ENCODE measurements around the gene MYOCD. TPM values are rescaled to one million over a fixed set of nuclear protein-coding genes. Genes with fewer than 3 reads are reported as not detected.

The MYOCD gene
- total RNA-seq, 1 experiment from 2014 or later = 0.08 TPM

GRCh38 chr17:12709063-12709462 lies 43.4 kb downstream of the MYOCD start:
- Histone ChIP-seq H3K36me3 (no peaks in the 10 kb centered on the region), H3K27ac (no peak overlapping the region), H3K9me3 (replicated peaks) (no peaks in the 10 kb centered on the region; the same call in 1 of the 2 replicates), H3K4me1 (no peaks in the 10 kb centered on the region), H3K4me3 (no peak overlapping the region), H3K27me3 (peaks cover 18% of the 10 kb centered on the region)
- DNase-seq = no peak

- H3K4me1 ChIP-seq = no peaks in the 10 kb centered on the region
- H3K4me3 ChIP-seq = no peak overlapping the region
- no peak for DNase-seq
- H3K27ac ChIP-seq = no peak overlapping the region
- H3K27me3 ChIP-seq = peaks cover 10% of the 10 kb centered on the region
- no peaks in the 10 kb centered on the region for H3K36me3 ChIP-seq
- no peaks in the 10 kb centered on the region; the same call in 1 of the 2 replicates for H3K9me3 ChIP-seq (replicated peaks)
Observed at GRCh38 chr17:12712415-12712814, 46.7 kb downstream of the MYOCD start.

- no peaks in the 10 kb centered on the region for H3K36me3 ChIP-seq
- DNase-seq = no peak
Observed at GRCh38 chr17:12712941-12713340, 47.3 kb downstream of the MYOCD start.

GRCh38 chr17:12719948-12720347 lies 54.3 kb downstream of the MYOCD start:
- no peak overlapping the region for H3K27ac ChIP-seq
- no peaks in the 10 kb centered on the region for H3K36me3 ChIP-seq
- no peaks in the 10 kb centered on the region for H3K9me3 ChIP-seq (replicated peaks)
- peaks cover 13% of the 10 kb centered on the region; the same call in 1 of the 2 replicates for H3K27me3 ChIP-seq
- no peak for DNase-seq
- H3K4me1 ChIP-seq = no peaks in the 10 kb centered on the region
- H3K4me3 ChIP-seq = no peak overlapping the region

More at GRCh38 chr17:12712941-12713340, 47.3 kb downstream of the MYOCD start:
- Histone ChIP-seq H3K27me3 (peaks cover 14% of the 10 kb centered on the region), H3K4me1 (no peaks in the 10 kb centered on the region), H3K27ac (no peak overlapping the region), H3K9me3 (replicated peaks) (no peaks in the 10 kb centered on the region; the same call in 1 of the 2 replicates), H3K4me3 (no peak overlapping the region)

GRCh38 chr17:12721581-12721980 lies 55.9 kb downstream of the MYOCD start:
- Histone ChIP-seq H3K4me1 (no peaks in the 10 kb centered on the region), H3K4me3 (no peak overlapping the region), H3K27ac (no peak overlapping the region), H3K9me3 (replicated peaks) (no peaks in the 10 kb centered on the region), H3K36me3 (no peaks in the 10 kb centered on the region), H3K27me3 (peaks cover 11% of the 10 kb centered on the region; the same call in 1 of the 2 replicates)
- DNase-seq = no peak

GRCh38 chr17:12722282-12722681 lies 56.6 kb downstream of the MYOCD start:
- no peak overlapping the region for H3K27ac ChIP-seq
- no peak for DNase-seq
- H3K27me3 ChIP-seq = peaks cover 11% of the 10 kb centered on the region; the same call in 1 of the 2 replicates
- H3K9me3 ChIP-seq (replicated peaks) = no peaks in the 10 kb centered on the region
- H3K36me3 ChIP-seq = no peaks in the 10 kb centered on the region
- no peak overlapping the region for H3K4me3 ChIP-seq
- H3K4me1 ChIP-seq = no peaks in the 10 kb centered on the region

- H3K36me3 ChIP-seq = no peaks in the 10 kb centered on the region
- H3K27ac ChIP-seq = no peak overlapping the region
- no peak overlapping the region for H3K4me3 ChIP-seq
- H3K9me3 ChIP-seq (replicated peaks) = no peaks in the 10 kb centered on the region
- no peak for DNase-seq
- no peaks in the 10 kb centered on the region for H3K4me1 ChIP-seq
- peaks cover 20% of the 10 kb centered on the region; the same call in 1 of the 2 replicates for H3K27me3 ChIP-seq
Observed at GRCh38 chr17:12726131-12726530, 60.4 kb downstream of the MYOCD start.

GRCh38 chr17:12727076-12727760 lies 61.5 kb downstream of the MYOCD start:
- Histone ChIP-seq H3K9me3 (replicated peaks) (no peaks in the 10 kb centered on the region), H3K4me3 (no peak overlapping the region), H3K4me1 (no peaks in the 10 kb centered on the region), H3K27me3 (peaks cover 20% of the 10 kb centered on the region; the same call in 1 of the 2 replicates), H3K27ac (no peak overlapping the region), H3K36me3 (no peaks in the 10 kb centered on the region)
- DNase-seq = no peak

GRCh38 chr17:12727881-12728280 lies 62.2 kb downstream of the MYOCD start:
- Histone ChIP-seq H3K27ac (no peak overlapping the region), H3K27me3 (peaks cover 20% of the 10 kb centered on the region; the same call in 1 of the 2 replicates), H3K36me3 (no peaks in the 10 kb centered on the region), H3K4me3 (no peak overlapping the region), H3K4me1 (no peaks in the 10 kb centered on the region), H3K9me3 (replicated peaks) (no peaks in the 10 kb centered on the region)
- no peak for DNase-seq

GRCh38 chr17:12729086-12729485 lies 63.4 kb downstream of the MYOCD start:
- no peak for DNase-seq
- Histone ChIP-seq H3K9me3 (replicated peaks) (no peaks in the 10 kb centered on the region), H3K4me1 (no peaks in the 10 kb centered on the region), H3K36me3 (no peaks in the 10 kb centered on the region), H3K4me3 (no peak overlapping the region), H3K27ac (no peak overlapping the region), H3K27me3 (peaks cover 23% of the 10 kb centered on the region; the same call in 1 of the 2 replicates)

- Histone ChIP-seq H3K4me1 (no peaks in the 10 kb centered on the region), H3K4me3 (no peak overlapping the region), H3K27me3 (peaks cover 19% of the 10 kb centered on the region), H3K9me3 (replicated peaks) (no peaks in the 10 kb centered on the region), H3K27ac (no peak overlapping the region), H3K36me3 (no peaks in the 10 kb centered on the region)
- no peak for DNase-seq
Observed at GRCh38 chr17:12730421-12730820, 64.7 kb downstream of the MYOCD start.

GRCh38 chr17:12730931-12731521 lies 65.3 kb downstream of the MYOCD start:
- Histone ChIP-seq H3K36me3 (no peaks in the 10 kb centered on the region), H3K4me3 (no peak overlapping the region), H3K9me3 (replicated peaks) (no peaks in the 10 kb centered on the region), H3K4me1 (no peaks in the 10 kb centered on the region), H3K27me3 (peaks cover 25% of the 10 kb centered on the region), H3K27ac (no peak overlapping the region)
- no peak for DNase-seq

GRCh38 chr17:12731839-12732238 lies 66.1 kb downstream of the MYOCD start:
- no peak for DNase-seq
- H3K27ac ChIP-seq = no peak overlapping the region
- no peaks in the 10 kb centered on the region for H3K36me3 ChIP-seq

GRCh38 chr17:12732366-12732765 lies 66.7 kb downstream of the MYOCD start:
- no peaks in the 10 kb centered on the region for H3K4me1 ChIP-seq
- no peak overlapping the region for H3K27ac ChIP-seq
- peaks cover 26% of the 10 kb centered on the region for H3K27me3 ChIP-seq
- H3K9me3 ChIP-seq (replicated peaks) = no peaks in the 10 kb centered on the region
- no peaks in the 10 kb centered on the region for H3K36me3 ChIP-seq
- no peak for DNase-seq
- no peak overlapping the region for H3K4me3 ChIP-seq

More at GRCh38 chr17:12731839-12732238, 66.1 kb downstream of the MYOCD start:
- Histone ChIP-seq H3K9me3 (replicated peaks) (no peaks in the 10 kb centered on the region), H3K4me1 (no peaks in the 10 kb centered on the region), H3K4me3 (no peak overlapping the region), H3K27me3 (peaks cover 26% of the 10 kb centered on the region)

GRCh38 chr17:12734926-12735325 lies 69.2 kb downstream of the MYOCD start:
- Histone ChIP-seq H3K9me3 (replicated peaks) (no peaks in the 10 kb centered on the region), H3K27ac (no peak overlapping the region), H3K36me3 (no peaks in the 10 kb centered on the region), H3K27me3 (peaks cover 21% of the 10 kb centered on the region), H3K4me1 (no peaks in the 10 kb centered on the region), H3K4me3 (no peak overlapping the region)
- no peak for DNase-seq

Measured in SJCRH30 (cell line).